ENCODE data around the gene PSMB5.

PSMB5 gene

GRCh38 chr14:23043754-23044153 lies 9.1 kb upstream of the PSMB5 start:
- no peak for DNase-seq (ENCODE audit: low spot score)

GRCh38 chr14:23043145-23043544 lies 8.4 kb upstream of the PSMB5 start:
- DNase-seq (ENCODE audit: low spot score): no peak

- DNase-seq (ENCODE audit: low spot score): no peak
Observed at GRCh38 chr14:23042162-23042965, 7.7 kb upstream of the PSMB5 start, which contains the start of gene PSMB11. PSMB11 (plus strand) TSS chr14:23042212; CDS start chr14:23042226, 14 bp downstream.

GRCh38 chr14:23041729-23042128 lies 7.0 kb upstream of the PSMB5 start:
- no peak for DNase-seq (ENCODE audit: low spot score)

- no peak for DNase-seq (ENCODE audit: low spot score)
Observed at GRCh38 chr14:23040100-23040499, 5.4 kb upstream of the PSMB5 start.

GRCh38 chr14:23035303-23036144 lies 824 bp upstream of the PSMB5 start:
- DNase-seq (ENCODE audit: low spot score): no peak

GRCh38 chr14:23033801-23034497 lies 751 bp downstream of the PSMB5 start:
- DNase-seq (ENCODE audit: low spot score): no peak

GRCh38 chr14:23033251-23033727 lies 1.4 kb downstream of the PSMB5 start:
- DNase-seq (ENCODE audit: low spot score): no peak

GRCh38 chr14:23030936-23031335 lies 3.8 kb downstream of the PSMB5 start:
- DNase-seq (ENCODE audit: low spot score): no peak

GRCh38 chr14:23028799-23029198 lies 5.9 kb downstream of the PSMB5 start:
- DNase-seq (ENCODE audit: low spot score): no peak

GRCh38 chr14:23025151-23025814 lies 9.4 kb downstream of the PSMB5 start:
- peak; percentile 59 for DNase-seq (ENCODE audit: low spot score)

GRCh38 chr14:23024612-23025075 lies 10.1 kb downstream of the PSMB5 start:
- no peak for DNase-seq (ENCODE audit: low spot score)

- no peak for DNase-seq (ENCODE audit: low spot score)
Observed at GRCh38 chr14:23023795-23024152, 10.9 kb downstream of the PSMB5 start.

GRCh38 chr14:23023022-23023794 lies 11.5 kb downstream of the PSMB5 start:
- no peak for DNase-seq (ENCODE audit: low spot score)

- DNase-seq (ENCODE audit: low spot score): no peak
Observed at GRCh38 chr14:23021889-23022442, 12.7 kb downstream of the PSMB5 start.

GRCh38 chr14:23021434-23021833 lies 13.3 kb downstream of the PSMB5 start:
- no peak for DNase-seq (ENCODE audit: low spot score)

- no peak for DNase-seq (ENCODE audit: low spot score)
Observed at GRCh38 chr14:23020143-23021128, 14.3 kb downstream of the PSMB5 start.

- DNase-seq (ENCODE audit: low spot score): no peak
Observed at GRCh38 chr14:23018107-23018506, 16.6 kb downstream of the PSMB5 start.

- no peak for DNase-seq (ENCODE audit: low spot score)
Observed at GRCh38 chr14:23017091-23017490, 17.6 kb downstream of the PSMB5 start.

Measured in HuH-7 (cell line).